Epithelial cell of proximal tubule (primary cell): ENCODE measurements around the gene GXYLT2. TPM values are rescaled to one million over a fixed set of nuclear protein-coding genes. Genes with fewer than 3 reads are reported as not detected.

Experiments
- DNase-seq: peaks from one replicate; pipeline ENCODE4 v3.0.0-alpha.2; 2011; ENCODE audit warnings: low read depth
- H3K4me3 ChIP-seq: 2 replicates; pipeline ENCODE4 v1.5.1; 2011; ENCODE audit warnings: low read depth, mild to moderate bottlenecking, low read length
- CTCF ChIP-seq: conservative IDR thresholded peaks from 2 replicates; pipeline ENCODE4 v1.5.1; 2012; ENCODE audit warnings: low read depth, mild to moderate bottlenecking, low read length
- total RNA-seq: library from RNA; depleted of rRNA; stranded (reverse); fragments of >200 nt; gene quantifications from 2 replicates; pipeline ENCODE4 v1.2.3, GENCODE V29; 2015

The GXYLT2 gene
- total RNA-seq, 1 donor from 2014 or later, result 1.6 TPM

- no peak for DNase-seq
- no peak for TF ChIP-seq CTCF
- no peak overlapping the region for H3K4me3 ChIP-seq
Measured at GRCh38 chr3:72894976-72895552, 7.2 kb downstream of the GXYLT2 start.

- no peak for DNase-seq
- TF ChIP-seq CTCF, result no peak
Measured at GRCh38 chr3:72896996-72897757, 9.3 kb downstream of the GXYLT2 start.

GRCh38 chr3:72897758-72898007 is 9.8 kb downstream of the GXYLT2 start:
- no peak overlapping the region for H3K4me3 ChIP-seq
- no peak for DNase-seq
- TF ChIP-seq CTCF, result no peak

More at GRCh38 chr3:72896996-72897757, 9.3 kb downstream of the GXYLT2 start:
- H3K4me3 ChIP-seq, result no peak overlapping the region

- TF ChIP-seq CTCF, result no peak
- H3K4me3 ChIP-seq, result no peak overlapping the region
Measured at GRCh38 chr3:72899349-72899765, 11.5 kb downstream of the GXYLT2 start.

GRCh38 chr3:72900048-72900447 is 12.2 kb downstream of the GXYLT2 start:
- TF ChIP-seq CTCF, result no peak
- H3K4me3 ChIP-seq, result no peak overlapping the region
- DNase-seq, result no peak

More at GRCh38 chr3:72899349-72899765, 11.5 kb downstream of the GXYLT2 start:
- no peak for DNase-seq

GRCh38 chr3:72901840-72902239 is 14.0 kb downstream of the GXYLT2 start:
- no peak overlapping the region for H3K4me3 ChIP-seq
- TF ChIP-seq CTCF, result no peak
- no peak for DNase-seq

GRCh38 chr3:72903004-72903403 is 15.2 kb downstream of the GXYLT2 start:
- TF ChIP-seq CTCF, result no peak
- DNase-seq, result peak; percentile 63
- H3K4me3 ChIP-seq, result no peak overlapping the region
